ENCODE results near the gene CALML3. TPM values are rescaled to one million over a fixed set of nuclear protein-coding genes. Genes with fewer than 3 reads are reported as not detected.

Gene CALML3
- total RNA-seq, 4 donors from 2014 or later, result not detected

GRCh38 chr10:5575482-5576153 lies 50.9 kb downstream of the CALML3 start:
- peak in 1 of 2 donors; percentile 73 for DNase-seq
- TF ChIP-seq CTCF (IDR thresholded peaks at IDR 0.05) (no peak), POLR2A (IDR thresholded peaks at IDR 0.05) (no peak)
- no peaks in the 10 kb centered on the region for H3K4me1 ChIP-seq
- H3K9me3 ChIP-seq, result no peaks in the 10 kb centered on the region
- intact Hi-C loops (cut with DNase I; ENCODE audit: low total_unique reads), result no loop called here
- no peak overlapping the region for H3K4me3 ChIP-seq
- no peaks in the 10 kb centered on the region for H3K27me3 ChIP-seq
- no peaks in the 10 kb centered on the region for H3K36me3 ChIP-seq
- peak overlapping the region in 1 of 2 donors; percentile 75 for H3K27ac ChIP-seq

- intact Hi-C loops (cut with DNase I; ENCODE audit: low total_unique reads), result no loop called here
- no peak for DNase-seq
- no peaks in the 10 kb centered on the region for H3K27me3 ChIP-seq
- no peak overlapping the region for H3K4me3 ChIP-seq
- H3K4me1 ChIP-seq, result no peaks in the 10 kb centered on the region
- H3K27ac ChIP-seq, result peak overlapping the region in 1 of 2 donors; percentile 75
- no peak for TF ChIP-seq POLR2A (IDR thresholded peaks at IDR 0.05)
- no peak for TF ChIP-seq CTCF (IDR thresholded peaks at IDR 0.05)
- H3K36me3 ChIP-seq, result no peaks in the 10 kb centered on the region
- no peaks in the 10 kb centered on the region for H3K9me3 ChIP-seq
These were observed 51.5 kb downstream of the CALML3 start for GRCh38 chr10:5576154-5576748.

Other genes with a start within 250 kb of the CALML3 start
- not detected for gene UCN3, start 160.0 kb upstream of the CALML3 start, total RNA-seq
- not detected for gene TUBAL3, start 120.1 kb upstream of the CALML3 start, total RNA-seq
- gene NET1, start 112.4 kb upstream of the CALML3 start, total RNA-seq, result 100 to 1,000 TPM in 2 of 4 donors, 10 to 100 TPM in 2; 21.0 to 126 (median 87.0) TPM
- gene CALML5, start 25.4 kb upstream of the CALML3 start, total RNA-seq, result not detected
- 10 to 100 TPM in 3 of 4 donors, 1 to 10 TPM in 1; 8.7 to 25.7 (median 17.9) TPM for gene ASB13, start 141.6 kb downstream of the CALML3 start, total RNA-seq
- 100 to 1,000 TPM in 2 of 4 donors, 10 to 100 TPM in 2; 32.6 to 128 (median 75.1) TPM for gene TASOR2, start 159.9 kb downstream of the CALML3 start, total RNA-seq

Measured in uterus (tissue), 4 donors.